ENCODE data around the gene PRUNE2. TPM values are rescaled to one million over a fixed set of nuclear protein-coding genes. Genes with fewer than 3 reads are reported as not detected.

The PRUNE2 gene
- total and polyA plus RNA-seq, 7 experiments from 2014 or later, result 0.78 to 1.6 TPM; not detected in 5

DNA sequence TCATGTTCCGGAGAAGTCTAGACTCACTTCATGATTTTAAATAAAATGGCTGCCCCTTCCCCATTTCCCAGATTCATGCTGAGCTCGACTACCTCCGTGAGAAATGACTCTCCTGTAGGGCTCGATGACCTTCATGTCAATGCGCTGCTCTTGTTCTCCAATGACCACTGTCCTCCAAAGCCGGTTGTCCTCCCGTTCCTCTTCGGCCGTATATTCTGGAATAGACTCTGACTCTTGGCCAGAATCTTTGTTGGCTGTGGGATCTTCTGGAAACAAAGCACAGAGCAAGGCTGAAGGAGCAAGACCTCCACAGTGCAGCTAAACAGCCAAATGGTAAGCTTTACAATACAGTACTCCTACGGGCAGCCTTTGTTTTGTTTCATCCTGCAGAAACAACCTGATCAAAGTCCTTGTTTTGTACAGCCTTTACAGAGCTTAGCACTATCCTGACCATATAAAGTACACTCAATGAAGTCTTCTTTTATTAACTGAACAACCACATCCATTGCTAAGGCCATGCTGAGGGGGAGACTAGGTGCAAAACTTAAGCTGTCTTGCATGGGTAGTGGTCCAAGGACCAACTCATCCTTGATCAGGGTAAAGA is 261.2 kb downstream of the PRUNE2 start:
- Histone ChIP-seq H3K27me3 (ENCODE audit: control insufficient read depth in 2 of 2, insufficient read depth in 2 of 2, low read length in 2 of 2) (no peaks in the 10 kb centered on the region), H3K4me3 (ENCODE audit: low read length) (no peak overlapping the region), H3K4me1 (ENCODE audit: control insufficient read depth in 2 of 2, insufficient read depth in 2 of 2, low read length in 2 of 2) (no peaks in the 10 kb centered on the region), H3K9me3 (ENCODE audit: control insufficient read depth in 2 of 3, low read length in 3 of 3) (no peaks in the 10 kb centered on the region), H3K36me3 (ENCODE audit: control insufficient read depth in 2 of 3, insufficient read depth in 3 of 3, low read length in 3 of 3) (no peaks in the 10 kb centered on the region), H3K27ac (ENCODE audit: low read depth, low read length) (no peak overlapping the region)
- peaks cover 0 to 9% (median 0%) of the 10 kb centered on the region in 7 donors for H3K4me1 Mint-ChIP-seq
- H3K36me3 Mint-ChIP-seq, result no peaks in the 10 kb centered on the region
- peaks cover 0 to 3% (median 0%) of the 10 kb centered on the region in 11 donors for H3K9me3 Mint-ChIP-seq
- POLR2A ChIA-PET, result no interaction called here
- DNase-seq, result no peak
- CTCF ChIA-PET, result no interaction called here
- H3K27ac Mint-ChIP-seq, result no peak overlapping the region
- intact Hi-C loops (cut with micrococcal nuclease), result no loop called here
- no peak for ATAC-seq
- H3K4me3 Mint-ChIP-seq, result no peak overlapping the region
- peaks cover 0 to 5% (median 0%) of the 10 kb centered on the region in 5 donors for H3K27me3 Mint-ChIP-seq

DNA sequence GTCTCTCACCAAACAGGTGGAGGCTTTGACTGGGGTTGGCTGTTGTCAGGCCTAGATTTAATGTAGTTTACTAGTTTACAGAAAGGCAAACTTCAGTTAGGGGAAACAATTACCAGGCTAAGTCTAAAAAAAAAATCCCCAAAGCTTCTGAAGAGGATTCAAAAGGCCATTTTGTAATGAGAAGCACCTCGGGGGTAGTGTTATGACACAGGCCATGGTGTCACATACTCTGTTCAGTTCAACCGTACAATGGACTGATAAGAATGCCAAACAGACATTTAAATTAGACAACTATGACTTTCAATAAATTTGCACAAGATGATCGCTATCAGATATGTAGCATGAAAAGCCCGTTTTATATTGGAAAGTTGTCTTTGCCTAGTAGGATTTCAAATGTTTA is 261.7 kb downstream of the PRUNE2 start:
- peaks cover 0 to 3% (median 0%) of the 10 kb centered on the region in 11 donors for H3K9me3 Mint-ChIP-seq
- H3K27ac ChIP-seq (ENCODE audit: low read depth, low read length), result no peak overlapping the region
- H3K4me3 ChIP-seq (ENCODE audit: low read length), result no peak overlapping the region
- H3K36me3 ChIP-seq (ENCODE audit: control insufficient read depth in 2 of 3, insufficient read depth in 3 of 3, low read length in 3 of 3), result no peaks in the 10 kb centered on the region
- no peaks in the 10 kb centered on the region for H3K4me1 ChIP-seq (ENCODE audit: control insufficient read depth in 2 of 2, insufficient read depth in 2 of 2, low read length in 2 of 2)
- no peaks in the 10 kb centered on the region for H3K9me3 ChIP-seq (ENCODE audit: control insufficient read depth in 2 of 3, low read length in 3 of 3)
- H3K27me3 Mint-ChIP-seq, result peaks cover 0 to 5% (median 0%) of the 10 kb centered on the region in 5 donors
- no peak overlapping the region for H3K4me3 Mint-ChIP-seq
- H3K4me1 Mint-ChIP-seq, result peaks cover 0 to 9% (median 0%) of the 10 kb centered on the region in 7 donors
- H3K36me3 Mint-ChIP-seq, result no peaks in the 10 kb centered on the region
- intact Hi-C loops (cut with micrococcal nuclease), result no loop called here
- no peak for ATAC-seq
- POLR2A ChIA-PET, result no interaction called here
- CTCF ChIA-PET, result no interaction called here
- H3K27me3 ChIP-seq (ENCODE audit: control insufficient read depth in 2 of 2, insufficient read depth in 2 of 2, low read length in 2 of 2), result no peaks in the 10 kb centered on the region
- no peak for DNase-seq
- no peak overlapping the region for H3K27ac Mint-ChIP-seq

DNA sequence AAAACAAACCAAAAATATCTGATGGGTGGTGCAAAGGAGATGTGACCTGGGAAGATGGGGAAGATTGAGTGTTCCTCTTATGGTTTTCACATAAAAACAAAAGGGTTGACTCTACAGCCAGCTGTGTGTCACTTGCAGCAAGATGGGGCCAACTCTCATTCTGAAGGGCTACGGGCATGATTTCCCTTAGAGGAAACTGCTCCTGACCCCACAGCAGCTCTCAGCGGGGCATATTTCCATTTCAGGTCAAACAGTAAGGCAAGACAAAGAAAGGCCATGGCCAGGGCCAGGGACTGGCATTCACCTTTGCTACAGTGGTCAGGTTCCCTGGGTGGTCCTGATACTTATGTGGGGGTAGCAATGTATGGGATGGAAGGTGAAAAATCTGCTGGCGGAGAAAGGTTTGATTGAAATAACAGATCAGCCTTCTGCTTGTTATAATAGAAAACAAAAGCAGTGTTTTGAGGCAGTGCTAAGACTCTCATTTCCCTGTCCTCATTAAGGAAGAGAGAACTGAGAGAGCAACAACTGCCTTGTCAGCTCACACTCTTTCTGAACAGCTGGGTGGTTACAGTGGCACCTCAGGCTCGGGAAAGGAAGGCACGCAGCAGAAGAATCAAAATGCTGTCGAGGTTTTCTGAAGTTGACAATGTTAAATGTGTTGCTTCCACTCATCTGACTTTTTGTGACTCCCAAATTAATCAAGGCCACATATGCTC is 262.4 kb downstream of the PRUNE2 start:
- Histone ChIP-seq H3K4me3 (ENCODE audit: low read length) (no peak overlapping the region), H3K27ac (ENCODE audit: low read depth, low read length) (no peak overlapping the region), H3K27me3 (ENCODE audit: control insufficient read depth in 2 of 2, insufficient read depth in 2 of 2, low read length in 2 of 2) (no peaks in the 10 kb centered on the region), H3K36me3 (ENCODE audit: control insufficient read depth in 2 of 3, insufficient read depth in 3 of 3, low read length in 3 of 3) (no peaks in the 10 kb centered on the region), H3K4me1 (ENCODE audit: control insufficient read depth in 2 of 2, insufficient read depth in 2 of 2, low read length in 2 of 2) (no peaks in the 10 kb centered on the region), H3K9me3 (ENCODE audit: control insufficient read depth in 2 of 3, low read length in 3 of 3) (no peaks in the 10 kb centered on the region)
- intact Hi-C loops (cut with micrococcal nuclease), result no loop called here
- Mint-ChIP-seq H3K4me3 (no peak overlapping the region), H3K4me1 (peaks cover 0 to 9% (median 0%) of the 10 kb centered on the region in 7 donors), H3K27me3 (peaks cover 0 to 5% (median 0%) of the 10 kb centered on the region in 5 donors), H3K9me3 (peaks cover 0 to 3% (median 0%) of the 10 kb centered on the region in 11 donors), H3K36me3 (no peaks in the 10 kb centered on the region), H3K27ac (no peak overlapping the region)
- ChIA-PET POLR2A (no interaction called here), CTCF (no interaction called here)
- ATAC-seq (peak; percentile 60), DNase-seq (no peak)

DNA sequence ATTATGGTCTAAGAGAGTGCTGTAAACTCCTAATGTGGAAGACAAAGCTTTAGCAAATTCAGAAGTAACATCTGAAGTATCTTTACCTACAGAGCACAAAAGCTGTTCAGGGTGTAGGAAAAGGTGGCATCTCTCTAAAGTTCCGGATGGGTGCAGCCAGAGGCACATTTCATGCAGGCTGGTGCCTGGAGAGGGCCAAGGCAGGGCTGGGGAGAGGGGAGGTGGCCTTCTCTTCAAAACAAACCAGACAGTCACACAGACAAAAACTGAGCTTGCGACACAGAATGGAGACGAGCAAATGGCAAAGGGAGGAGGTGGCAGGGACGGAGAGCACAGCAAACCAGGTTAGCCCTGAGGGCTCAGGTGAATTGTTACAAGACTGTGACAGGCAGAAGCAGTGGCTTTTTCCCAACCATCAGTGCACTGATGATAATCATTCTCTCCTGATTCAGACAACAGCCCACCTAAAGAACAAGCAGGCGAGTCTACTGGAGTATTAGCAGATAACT is 263.2 kb downstream of the PRUNE2 start:
- POLR2A ChIA-PET, result no interaction called here
- Mint-ChIP-seq H3K4me1 (peaks cover 0 to 11% (median 5%) of the 10 kb centered on the region in 7 donors), H3K9me3 (no peaks in the 10 kb centered on the region), H3K27ac (peak overlapping the region in 2 of 9 donors; percentile 7 to 29), H3K4me3 (no peak overlapping the region), H3K36me3 (no peaks in the 10 kb centered on the region), H3K27me3 (peaks cover 0 to 5% (median 0%) of the 10 kb centered on the region in 5 donors)
- intact Hi-C loops (cut with micrococcal nuclease), result no loop called here
- ATAC-seq (no peak), DNase-seq (no peak)
- Histone ChIP-seq H3K36me3 (ENCODE audit: control insufficient read depth in 2 of 3, insufficient read depth in 3 of 3, low read length in 3 of 3) (no peaks in the 10 kb centered on the region), H3K27ac (ENCODE audit: low read depth, low read length) (no peak overlapping the region), H3K4me3 (ENCODE audit: low read length) (no peak overlapping the region), H3K27me3 (ENCODE audit: control insufficient read depth in 2 of 2, insufficient read depth in 2 of 2, low read length in 2 of 2) (no peaks in the 10 kb centered on the region), H3K9me3 (ENCODE audit: control insufficient read depth in 2 of 3, low read length in 3 of 3) (no peaks in the 10 kb centered on the region), H3K4me1 (ENCODE audit: control insufficient read depth in 2 of 2, insufficient read depth in 2 of 2, low read length in 2 of 2) (no peaks in the 10 kb centered on the region)
- CTCF ChIA-PET, result no interaction called here

DNA sequence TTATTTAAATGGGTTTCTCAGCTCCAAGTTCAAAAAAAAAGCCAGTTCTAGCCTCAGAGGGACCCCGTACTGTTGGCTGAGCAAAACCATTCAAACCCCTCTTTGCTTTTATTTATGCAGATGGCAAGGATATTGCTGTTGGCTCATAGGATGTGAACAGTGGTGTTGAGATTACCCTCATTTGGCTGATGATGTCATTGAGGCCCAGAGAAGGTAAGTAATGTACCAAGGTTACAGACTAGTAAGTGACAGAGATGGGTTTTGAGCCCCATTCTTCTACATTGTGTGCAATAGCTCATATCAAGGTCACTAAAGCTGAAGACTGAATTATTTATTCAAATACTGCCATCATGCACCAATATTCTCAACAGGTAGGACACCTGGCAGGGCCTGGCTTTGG is 263.8 kb downstream of the PRUNE2 start:
- no peaks in the 10 kb centered on the region for H3K9me3 ChIP-seq (ENCODE audit: control insufficient read depth in 2 of 3, low read length in 3 of 3)
- H3K9me3 Mint-ChIP-seq, result peaks cover 0 to 3% (median 0%) of the 10 kb centered on the region in 11 donors
- peaks cover 0 to 2% (median 0%) of the 10 kb centered on the region in 5 donors for H3K36me3 Mint-ChIP-seq
- H3K4me1 ChIP-seq (ENCODE audit: control insufficient read depth in 2 of 2, insufficient read depth in 2 of 2, low read length in 2 of 2), result peaks cover 5 to 6% of the 10 kb centered on the region in 2 donors
- H3K27ac ChIP-seq (ENCODE audit: low read depth, low read length), result no peak overlapping the region
- H3K4me3 Mint-ChIP-seq, result no peak overlapping the region
- no peak for ATAC-seq
- peaks cover 6 to 18% (median 12%) of the 10 kb centered on the region in 7 donors for H3K4me1 Mint-ChIP-seq
- H3K36me3 ChIP-seq (ENCODE audit: control insufficient read depth in 2 of 3, insufficient read depth in 3 of 3, low read length in 3 of 3), result no peaks in the 10 kb centered on the region
- ChIA-PET CTCF (no interaction called here), POLR2A (no interaction called here)
- H3K27me3 ChIP-seq (ENCODE audit: control insufficient read depth in 2 of 2, insufficient read depth in 2 of 2, low read length in 2 of 2), result no peaks in the 10 kb centered on the region
- no peak overlapping the region for H3K27ac Mint-ChIP-seq
- H3K27me3 Mint-ChIP-seq, result peaks cover 0 to 5% (median 0%) of the 10 kb centered on the region in 5 donors
- intact Hi-C loops (cut with micrococcal nuclease), result no loop called here
- H3K4me3 ChIP-seq (ENCODE audit: low read length), result no peak overlapping the region
- DNase-seq, result no peak

DNA sequence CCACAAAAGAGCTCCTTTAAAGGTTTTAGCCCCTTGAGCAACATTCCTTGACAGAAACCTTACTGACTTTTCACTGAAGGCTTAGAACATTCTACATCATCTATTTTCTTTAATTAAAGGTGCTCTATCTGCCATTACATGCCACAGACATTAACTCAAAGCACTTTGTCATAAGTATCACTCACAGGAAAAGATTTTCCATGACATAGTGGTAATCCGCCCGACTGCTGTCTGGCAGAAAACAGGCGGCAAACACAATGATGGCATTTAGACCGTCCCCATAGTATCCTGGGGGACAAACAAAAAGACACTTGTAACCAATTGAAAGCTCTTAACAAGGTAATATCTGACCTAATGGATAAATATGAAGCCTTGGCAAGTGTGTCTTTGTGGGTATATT is 267.9 kb downstream of the PRUNE2 start:
- Histone ChIP-seq H3K4me3 (ENCODE audit: low read length) (no peak overlapping the region), H3K9me3 (ENCODE audit: control insufficient read depth in 2 of 3, low read length in 3 of 3) (no peaks in the 10 kb centered on the region), H3K36me3 (ENCODE audit: control insufficient read depth in 2 of 3, insufficient read depth in 3 of 3, low read length in 3 of 3) (no peaks in the 10 kb centered on the region), H3K4me1 (ENCODE audit: control insufficient read depth in 2 of 2, insufficient read depth in 2 of 2, low read length in 2 of 2) (peaks cover 5 to 10% of the 10 kb centered on the region in 2 donors), H3K27ac (ENCODE audit: low read depth, low read length) (no peak overlapping the region), H3K27me3 (ENCODE audit: control insufficient read depth in 2 of 2, insufficient read depth in 2 of 2, low read length in 2 of 2) (no peaks in the 10 kb centered on the region)
- no peak for DNase-seq
- Mint-ChIP-seq H3K27ac (peak overlapping the region in 1 of 9 donors; percentile 29), H3K4me3 (no peak overlapping the region), H3K9me3 (peaks cover 0 to 3% (median 0%) of the 10 kb centered on the region in 11 donors), H3K36me3 (peaks cover 0 to 2% (median 0%) of the 10 kb centered on the region in 5 donors), H3K27me3 (peaks cover 0 to 1% (median 0%) of the 10 kb centered on the region in 5 donors), H3K4me1 (peaks cover 7 to 16% (median 13%) of the 10 kb centered on the region in 7 donors)
- intact Hi-C loops (cut with micrococcal nuclease), result no loop called here
- CTCF ChIA-PET, result no interaction called here
- ATAC-seq, result no peak
- POLR2A ChIA-PET, result no interaction called here

Data from naive thymus-derived CD4-positive, alpha-beta T cell (primary cell).